Activated CD4-positive, alpha-beta memory T cell treated with anti-CD3 and anti-CD28 coated beads for 36 hours (primary cell): ENCODE measurements around the gene ARHGEF11. TPM values are rescaled to one million over a fixed set of nuclear protein-coding genes. Genes with fewer than 3 reads are reported as not detected.
A peak's percentile ranks its signal among the peaks of the same experiment; 100 is the strongest.

Experiments
- CTCF ChIA-PET: fragments of 350-600 bp; sonication (Branson Sonifier 250); formaldehyde crosslinking; loops from one replicate; lab custom pipeline; 2021; ENCODE audit warnings: antibody characterized with exemption, inconsistent platforms; lab: Charles Lee
- POLR2A ChIA-PET: fragments of 350-600 bp; sonication (Branson Sonifier 250); formaldehyde crosslinking; loops from one replicate; lab custom pipeline; 2021; ENCODE audit warnings: antibody characterized with exemption; lab: Charles Lee
- DNase-seq: peaks from one replicate; pipeline ENCODE4 v3.0.0-alpha.2; 2020
- H3K27ac Mint-ChIP-seq: one replicate; pipeline ENCODE4 v1.8.0; 2021; ENCODE audit warnings: mixed read lengths
- H3K27me3 Mint-ChIP-seq: one replicate; pipeline ENCODE4 v1.8.0; 2021; ENCODE audit warnings: mixed read lengths
- H3K36me3 Mint-ChIP-seq: one replicate; pipeline ENCODE4 v1.8.0; 2021; ENCODE audit warnings: mixed read lengths
- H3K4me1 Mint-ChIP-seq: one replicate; pipeline ENCODE4 v1.8.0; 2021; ENCODE audit warnings: low read depth, mixed read lengths
- H3K4me3 Mint-ChIP-seq: one replicate; pipeline ENCODE4 v1.8.0; 2021; ENCODE audit warnings: mild to moderate bottlenecking, mixed read lengths
- H3K9me3 Mint-ChIP-seq: one replicate; pipeline ENCODE4 v1.8.0; 2021; ENCODE audit warnings: mixed read lengths
- intact Hi-C: fragments of 100-400 bp; cut with micrococcal nuclease; formaldehyde crosslinking; loops from one replicate; pipeline ENCODE4 v1.15.1; 2023
- total RNA-seq, 2 experiments: library from RNA; stranded (reverse); gene quantifications; one replicate each; pipeline ENCODE4 v1.2.3, GENCODE V29; 2021

The ARHGEF11 gene
- total RNA-seq, 2 experiments from 2014 or later: 1.3 to 1.8 TPM

GRCh38 chr1:156998840-156999500, 46.6 kb downstream of the ARHGEF11 start:
- H3K27me3 Mint-ChIP-seq: peaks cover 5% of the 10 kb centered on the region
- ChIA-PET POLR2A (no interaction called here), CTCF (no interaction called here)
- DNase-seq: no peak
- intact Hi-C loops: no loop called here
- H3K36me3 Mint-ChIP-seq: no peaks in the 10 kb centered on the region
- H3K9me3 Mint-ChIP-seq: no peaks in the 10 kb centered on the region
- no peak overlapping the region for H3K27ac Mint-ChIP-seq
- H3K4me1 Mint-ChIP-seq: no peaks in the 10 kb centered on the region
- no peak overlapping the region for H3K4me3 Mint-ChIP-seq

- H3K4me1 Mint-ChIP-seq: no peaks in the 10 kb centered on the region
- intact Hi-C loops: no loop called here
- H3K36me3 Mint-ChIP-seq: no peaks in the 10 kb centered on the region
- peaks cover 5% of the 10 kb centered on the region for H3K27me3 Mint-ChIP-seq
- H3K4me3 Mint-ChIP-seq: no peak overlapping the region
- ChIA-PET CTCF (no interaction called here), POLR2A (no interaction called here)
- H3K27ac Mint-ChIP-seq: no peak overlapping the region
- no peaks in the 10 kb centered on the region for H3K9me3 Mint-ChIP-seq
- DNase-seq: no peak
Observed at GRCh38 chr1:156998301-156998700, 47.2 kb downstream of the ARHGEF11 start.

GRCh38 chr1:156995412-156995811, 50.1 kb downstream of the ARHGEF11 start:
- Mint-ChIP-seq H3K4me1 (no peaks in the 10 kb centered on the region), H3K9me3 (no peaks in the 10 kb centered on the region), H3K27ac (no peak overlapping the region), H3K36me3 (no peaks in the 10 kb centered on the region), H3K4me3 (no peak overlapping the region), H3K27me3 (peaks cover 5% of the 10 kb centered on the region)
- no peak for DNase-seq
- intact Hi-C loops: no loop called here
- CTCF ChIA-PET: interaction anchor here (0.6 kb wide), 1 partner anchor 38 kb away, joined by 3 read pairs; no protein-coding TSS in a partner anchor
- POLR2A ChIA-PET: no interaction called here

- no peak for DNase-seq
- CTCF ChIA-PET: no interaction called here
- intact Hi-C loops: no loop called here
- Mint-ChIP-seq H3K27me3 (peaks cover 5% of the 10 kb centered on the region), H3K4me1 (no peaks in the 10 kb centered on the region), H3K4me3 (no peak overlapping the region), H3K9me3 (no peaks in the 10 kb centered on the region), H3K36me3 (no peaks in the 10 kb centered on the region), H3K27ac (no peak overlapping the region)
- POLR2A ChIA-PET: no interaction called here
Observed at GRCh38 chr1:156994277-156994676, 51.3 kb downstream of the ARHGEF11 start.

DNA sequence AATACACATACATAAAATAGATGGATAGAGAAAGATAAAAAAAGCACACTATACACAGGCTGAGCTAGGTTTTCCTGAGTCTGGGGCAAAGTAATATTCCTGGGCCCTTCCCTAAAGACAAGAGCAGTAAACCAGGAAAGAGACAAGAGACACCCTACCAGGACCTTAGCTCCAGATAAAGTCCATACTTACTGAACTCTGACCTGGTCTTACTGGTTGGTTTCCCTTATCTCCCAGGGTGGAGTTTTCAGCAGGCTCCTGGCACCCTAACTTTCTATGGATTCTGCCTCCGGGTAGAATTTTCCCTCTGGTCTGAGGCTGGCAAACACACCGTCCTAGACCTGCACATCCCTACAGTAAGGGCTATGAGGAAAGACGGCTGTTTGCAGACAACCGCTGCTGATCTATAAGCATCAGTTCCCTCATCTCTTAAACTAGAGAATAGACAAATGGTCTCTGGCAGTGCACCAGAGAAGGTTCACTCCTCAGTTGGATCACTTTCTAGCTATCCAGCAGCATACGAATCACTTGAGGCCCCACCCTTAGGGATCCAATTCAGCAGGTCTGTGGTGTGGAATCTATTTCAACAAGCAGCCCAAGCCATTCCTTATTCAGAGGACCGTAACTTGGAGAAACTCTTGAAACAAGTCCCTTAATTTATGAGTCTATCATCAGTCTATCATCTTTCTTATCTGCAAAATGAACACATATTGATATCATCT, 52.0 kb downstream of the ARHGEF11 start:
- Mint-ChIP-seq H3K4me3 (no peak overlapping the region), H3K4me1 (no peaks in the 10 kb centered on the region), H3K9me3 (no peaks in the 10 kb centered on the region), H3K27ac (no peak overlapping the region), H3K36me3 (no peaks in the 10 kb centered on the region), H3K27me3 (peaks cover 5% of the 10 kb centered on the region)
- no peak for DNase-seq
- ChIA-PET POLR2A (no interaction called here), CTCF (no interaction called here)
- intact Hi-C loops: no loop called here

GRCh38 chr1:156992215-156992614, 53.3 kb downstream of the ARHGEF11 start:
- no peaks in the 10 kb centered on the region for H3K9me3 Mint-ChIP-seq
- peaks cover 5% of the 10 kb centered on the region for H3K27me3 Mint-ChIP-seq
- ChIA-PET POLR2A (no interaction called here), CTCF (no interaction called here)
- no peaks in the 10 kb centered on the region for H3K4me1 Mint-ChIP-seq
- no peaks in the 10 kb centered on the region for H3K36me3 Mint-ChIP-seq
- no peak overlapping the region for H3K4me3 Mint-ChIP-seq
- intact Hi-C loops: no loop called here
- DNase-seq: no peak
- H3K27ac Mint-ChIP-seq: no peak overlapping the region

GRCh38 chr1:156987715-156988114, 57.8 kb downstream of the ARHGEF11 start:
- peaks cover 9% of the 10 kb centered on the region for H3K27me3 Mint-ChIP-seq
- H3K4me1 Mint-ChIP-seq: no peaks in the 10 kb centered on the region
- no peak overlapping the region for H3K27ac Mint-ChIP-seq
- no peaks in the 10 kb centered on the region for H3K36me3 Mint-ChIP-seq
- POLR2A ChIA-PET: no interaction called here
- intact Hi-C loops: no loop called here
- no peak overlapping the region for H3K4me3 Mint-ChIP-seq
- CTCF ChIA-PET: no interaction called here
- H3K9me3 Mint-ChIP-seq: no peaks in the 10 kb centered on the region
- peak; percentile 11 for DNase-seq

- POLR2A ChIA-PET: no interaction called here
- DNase-seq: no peak
- Mint-ChIP-seq H3K27ac (no peak overlapping the region), H3K4me3 (no peak overlapping the region), H3K9me3 (no peaks in the 10 kb centered on the region), H3K27me3 (peaks cover 16% of the 10 kb centered on the region), H3K36me3 (no peaks in the 10 kb centered on the region), H3K4me1 (no peaks in the 10 kb centered on the region)
- CTCF ChIA-PET: interaction anchor here (1.0 kb wide), 1 partner anchor 10 kb away, joined by 3 read pairs; no protein-coding TSS in a partner anchor
- intact Hi-C loops: no loop called here
Observed at GRCh38 chr1:156980551-156980950, 65.0 kb downstream of the ARHGEF11 start.

GRCh38 chr1:156975084-156975483, 70.5 kb downstream of the ARHGEF11 start:
- H3K36me3 Mint-ChIP-seq: no peaks in the 10 kb centered on the region
- no peak overlapping the region for H3K27ac Mint-ChIP-seq
- H3K9me3 Mint-ChIP-seq: no peaks in the 10 kb centered on the region
- intact Hi-C loops: no loop called here
- POLR2A ChIA-PET: no interaction called here
- no peaks in the 10 kb centered on the region for H3K4me1 Mint-ChIP-seq
- CTCF ChIA-PET: no interaction called here
- H3K27me3 Mint-ChIP-seq: peaks cover 10% of the 10 kb centered on the region
- DNase-seq: no peak
- H3K4me3 Mint-ChIP-seq: no peak overlapping the region

DNA sequence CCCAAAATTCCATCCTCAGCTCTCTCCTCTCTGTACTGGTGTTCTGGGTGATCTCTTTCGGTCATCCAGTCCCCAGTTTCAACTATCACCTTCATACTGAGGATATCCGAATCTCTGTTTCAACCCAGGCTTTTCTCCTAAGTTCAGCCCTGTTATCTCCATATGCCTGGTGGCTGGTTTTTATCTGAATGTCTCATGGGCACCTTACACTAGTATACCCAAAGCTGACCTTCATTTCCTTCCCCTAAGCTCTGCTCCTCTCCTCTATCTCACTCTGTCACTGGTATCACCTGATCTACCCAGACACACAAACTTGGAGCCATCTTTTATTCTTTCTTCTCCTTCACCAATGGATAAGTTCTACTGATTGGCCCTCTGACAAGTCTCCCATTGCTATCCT, 72.1 kb downstream of the ARHGEF11 start:
- H3K27me3 Mint-ChIP-seq: peaks cover 8% of the 10 kb centered on the region
- H3K36me3 Mint-ChIP-seq: no peaks in the 10 kb centered on the region
- H3K4me3 Mint-ChIP-seq: no peak overlapping the region
- no peaks in the 10 kb centered on the region for H3K4me1 Mint-ChIP-seq
- ChIA-PET CTCF (no interaction called here), POLR2A (no interaction called here)
- no peaks in the 10 kb centered on the region for H3K9me3 Mint-ChIP-seq
- intact Hi-C loops: no loop called here
- DNase-seq: no peak
- no peak overlapping the region for H3K27ac Mint-ChIP-seq

GRCh38 chr1:156970017-156970416, 75.5 kb downstream of the ARHGEF11 start:
- POLR2A ChIA-PET: no interaction called here
- no peaks in the 10 kb centered on the region for H3K9me3 Mint-ChIP-seq
- intact Hi-C loops: no loop called here
- H3K27ac Mint-ChIP-seq: no peak overlapping the region
- no peaks in the 10 kb centered on the region for H3K4me1 Mint-ChIP-seq
- no peak for DNase-seq
- H3K4me3 Mint-ChIP-seq: no peak overlapping the region
- H3K36me3 Mint-ChIP-seq: no peaks in the 10 kb centered on the region
- CTCF ChIA-PET: interaction anchor here (1.1 to 2.2 kb wide), 6 partner anchors 10 to 105 kb away, joined by 3 to 5 read pairs (median 4); no protein-coding TSS in a partner anchor
- H3K27me3 Mint-ChIP-seq: peaks cover 3% of the 10 kb centered on the region

DNA sequence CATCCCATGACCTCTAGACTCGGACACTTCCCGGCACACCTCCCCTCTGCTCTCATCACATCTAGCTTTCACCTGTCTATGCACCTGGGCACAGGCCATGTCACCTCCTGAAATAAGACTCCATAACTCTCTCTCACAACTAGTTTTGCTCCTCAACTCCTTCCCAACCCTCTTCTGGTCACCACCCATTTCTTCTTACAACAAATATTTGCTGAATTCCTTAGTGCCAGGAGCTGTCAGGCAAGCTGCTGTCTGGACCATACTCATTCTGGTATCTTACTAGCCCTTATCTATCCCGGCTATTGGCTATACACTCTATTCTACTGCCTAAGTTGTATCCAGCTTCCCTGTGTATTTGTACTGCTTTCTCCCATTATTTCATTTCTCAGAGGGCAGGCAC, 76.0 kb downstream of the ARHGEF11 start:
- CTCF ChIA-PET: interaction anchor here (1.1 to 2.2 kb wide), 5 partner anchors 13 to 105 kb away, joined by 3 to 5 read pairs (median 4); no protein-coding TSS in a partner anchor
- H3K27ac Mint-ChIP-seq: no peak overlapping the region
- POLR2A ChIA-PET: no interaction called here
- intact Hi-C loops: loop anchor here (10.0 kb wide), 1 partner anchor 95 kb away; no protein-coding TSS in a partner anchor
- no peaks in the 10 kb centered on the region for H3K36me3 Mint-ChIP-seq
- peaks cover 3% of the 10 kb centered on the region for H3K27me3 Mint-ChIP-seq
- no peaks in the 10 kb centered on the region for H3K4me1 Mint-ChIP-seq
- no peaks in the 10 kb centered on the region for H3K9me3 Mint-ChIP-seq
- no peak overlapping the region for H3K4me3 Mint-ChIP-seq
- DNase-seq: no peak
